HTR-8/SVneo (cell line): ENCODE measurements around the gene CXCR3.
A peak's percentile ranks its signal among the peaks of the same experiment; 100 is the strongest.
"Not testable (repeated sequence)": the region's sequence is repeated elsewhere in the genome, so short reads cannot be mapped to it uniquely, and the experiment has no call there.

ENCODE experiments used
- DNase-seq: peaks from one replicate; pipeline ENCODE4 v3.0.0; 2011; ENCODE audit warnings: low spot score, mixed read lengths; ENCODE audit not compliant: insufficient read length
- FAIRE-seq: peaks from 2 replicates; lab custom pipeline; 2011; peaks lifted over from hg19 to GRCh38; lab: Jason Lieb, UNC

The CXCR3 gene

GRCh38 chrX:71615954-71616353, 2.4 kb downstream of the CXCR3 start:
- FAIRE-seq (no peak), DNase-seq (no peak)

- FAIRE-seq: no peak
- DNase-seq: no peak
These were observed 3.3 kb downstream of the CXCR3 start for GRCh38 chrX:71615056-71615455.

- DNase-seq (no peak), FAIRE-seq (no peak)
These were observed 6.1 kb downstream of the CXCR3 start for GRCh38 chrX:71612256-71612655.

GRCh38 chrX:71611736-71612135, 6.6 kb downstream of the CXCR3 start:
- FAIRE-seq, DNase-seq: not testable (repeated sequence)

- FAIRE-seq: peak; percentile 26
- DNase-seq: no peak
These were observed 9.1 kb downstream of the CXCR3 start for GRCh38 chrX:71609095-71609750.

GRCh38 chrX:71607488-71607887, 10.8 kb downstream of the CXCR3 start:
- DNase-seq: no peak
- FAIRE-seq: no peak

GRCh38 chrX:71606536-71607216, 11.6 kb downstream of the CXCR3 start:
- FAIRE-seq (no peak), DNase-seq (no peak)

GRCh38 chrX:71604796-71605568, 13.3 kb downstream of the CXCR3 start:
- DNase-seq: no peak
- FAIRE-seq: peak; percentile 60

GRCh38 chrX:71604141-71604540, 14.2 kb downstream of the CXCR3 start:
- peak; percentile 26 for FAIRE-seq
- DNase-seq: peak; percentile 40

GRCh38 chrX:71603618-71604017, 14.7 kb downstream of the CXCR3 start:
- FAIRE-seq (peak; percentile 98), DNase-seq (no peak)

- DNase-seq (no peak), FAIRE-seq (no peak)
These were observed 18.3 kb downstream of the CXCR3 start for GRCh38 chrX:71599965-71600364.

GRCh38 chrX:71593210-71593609, 25.1 kb downstream of the CXCR3 start:
- not testable (repeated sequence) for DNase-seq
- peak; percentile 91 for FAIRE-seq

- DNase-seq: no peak
- no peak for FAIRE-seq
These were observed 31.4 kb downstream of the CXCR3 start for GRCh38 chrX:71586929-71587328.

- DNase-seq (no peak), FAIRE-seq (no peak)
These were observed 37.1 kb downstream of the CXCR3 start for GRCh38 chrX:71581210-71581609.

GRCh38 chrX:71579990-71580380, 38.3 kb downstream of the CXCR3 start:
- FAIRE-seq: no peak
- no peak for DNase-seq

- FAIRE-seq (peak; percentile 38), DNase-seq (no peak)
These were observed 38.9 kb downstream of the CXCR3 start for GRCh38 chrX:71579136-71579989.

GRCh38 chrX:71578253-71579135, 39.8 kb downstream of the CXCR3 start, which contains the start of gene GCNA:
GCNA (plus strand) TSS chrX:71578437; CDS start chrX:71580822, 2,385 bp downstream.
- peak; percentile 16 for FAIRE-seq

GRCh38 chrX:71577682-71578081, 40.6 kb downstream of the CXCR3 start:
- no peak for DNase-seq
- FAIRE-seq: no peak

More at GRCh38 chrX:71578253-71579135, 39.8 kb downstream of the CXCR3 start, which contains the start of gene GCNA:
- DNase-seq: no peak

- DNase-seq (no peak), FAIRE-seq (no peak)
These were observed 44.7 kb downstream of the CXCR3 start for GRCh38 chrX:71573590-71573989.
